GM18867 (cell line): Measurements from ENCODE around the gene ZMYM4.
"Not testable (repeated sequence)": the region's sequence is repeated elsewhere in the genome, so short reads cannot be mapped to it uniquely, and the experiment has no call there.

Experiments
- ATAC-seq: cut with Tn5 transposase; IDR thresholded peaks from one replicate; pipeline ENCODE4 v1.9.1; 2021; ENCODE audit warnings: mild to moderate bottlenecking, moderate library complexity; ENCODE audit not compliant: unreplicated experiment

ZMYM4 gene

DNA sequence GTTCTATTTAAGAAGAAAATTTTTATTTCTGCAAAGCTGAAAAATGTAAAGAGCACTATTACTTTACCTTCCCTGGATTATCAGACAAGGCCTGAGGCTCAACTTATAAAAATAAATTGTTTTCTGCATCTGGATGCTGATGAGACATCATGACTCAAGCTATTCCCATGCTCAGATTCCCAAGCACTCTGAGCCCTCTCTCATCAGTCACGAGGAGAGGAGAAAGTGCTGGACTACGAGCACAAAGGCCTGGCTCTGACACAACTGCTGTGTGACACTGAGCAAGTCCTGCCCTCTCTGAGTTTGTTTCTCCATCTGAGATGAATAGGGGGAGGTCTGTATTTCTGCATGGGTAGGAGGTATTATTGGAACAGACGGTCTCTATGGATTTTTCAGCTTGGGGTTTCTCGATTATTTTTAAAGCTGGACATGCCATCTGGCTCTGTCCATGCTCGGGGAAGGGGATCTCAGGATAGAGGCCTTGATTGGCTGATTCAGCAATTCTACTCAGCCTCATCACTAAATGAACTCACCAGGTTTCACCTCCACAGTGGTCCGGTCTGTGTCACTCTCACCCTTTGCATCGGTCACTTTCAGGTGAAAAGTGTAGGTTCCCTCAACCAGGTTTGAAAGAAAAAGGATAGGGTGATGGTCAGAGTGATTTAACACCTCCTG is 181.0 kb downstream of the ZMYM4 start:
- no peak for ATAC-seq

DNA sequence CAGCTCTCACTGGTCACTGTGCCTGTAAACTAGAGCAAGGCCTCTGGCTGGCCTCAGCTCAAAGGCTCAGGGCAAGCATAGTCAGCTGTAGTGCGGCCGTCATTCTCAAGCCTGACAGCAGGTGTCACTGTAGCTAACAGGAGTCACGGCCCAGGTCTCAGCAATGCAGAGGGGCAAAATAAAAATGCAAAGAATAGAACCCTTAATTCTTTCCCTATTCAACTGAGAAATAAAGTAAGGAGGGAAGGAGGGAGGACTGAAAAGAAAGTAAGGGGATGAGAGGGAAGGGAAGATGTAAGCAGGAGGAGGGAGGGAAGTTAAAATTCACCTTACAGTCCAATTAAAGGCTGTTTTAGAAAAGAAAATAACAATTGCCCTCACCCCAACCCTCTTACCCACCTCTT is 182.6 kb downstream of the ZMYM4 start:
- ATAC-seq, result peak; percentile 38

- ATAC-seq, result no peak
These were observed 183.7 kb downstream of the ZMYM4 start for GRCh38 chr1:35452106-35452774.

DNA sequence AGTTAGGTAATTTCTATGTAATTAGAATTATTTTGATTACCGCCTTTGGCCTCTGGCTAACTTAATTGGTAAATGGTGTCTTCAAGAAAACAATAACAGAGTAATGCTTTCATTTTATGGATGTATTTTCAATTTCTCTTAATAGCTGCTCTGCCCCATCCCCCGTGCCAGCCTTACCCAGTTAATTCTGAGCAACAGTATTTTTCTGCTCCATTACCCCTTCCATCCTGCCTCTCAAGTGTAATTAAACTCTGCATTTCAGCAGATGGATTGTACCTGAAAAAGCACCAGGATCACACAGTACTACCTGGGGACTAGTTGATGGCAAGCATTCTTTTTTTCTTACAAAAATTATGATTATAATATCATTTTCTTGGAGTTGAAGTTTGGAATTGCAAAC is 184.5 kb downstream of the ZMYM4 start:
- ATAC-seq, result no peak

GRCh38 chr1:35454176-35454575 is 185.7 kb downstream of the ZMYM4 start:
- ATAC-seq, result no peak

DNA sequence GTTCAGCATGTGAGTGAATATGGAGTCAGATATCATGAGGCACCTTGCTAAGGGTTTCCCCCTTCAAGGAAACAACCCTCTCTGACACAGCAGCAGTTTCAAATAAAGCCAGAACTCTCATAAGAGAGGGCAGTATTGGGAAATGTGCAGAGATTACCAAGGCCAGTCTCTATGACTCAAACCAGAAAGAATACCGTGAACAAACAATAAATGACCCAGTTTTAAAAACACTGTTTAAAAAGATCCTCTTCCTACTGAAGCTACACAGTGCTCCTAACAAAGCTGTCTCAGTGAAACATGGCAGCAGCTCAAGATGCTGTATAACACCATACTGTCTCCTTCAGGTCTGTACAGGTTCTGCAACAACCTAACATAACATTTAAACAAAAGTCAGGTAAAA is 186.1 kb downstream of the ZMYM4 start:
- no peak for ATAC-seq

DNA sequence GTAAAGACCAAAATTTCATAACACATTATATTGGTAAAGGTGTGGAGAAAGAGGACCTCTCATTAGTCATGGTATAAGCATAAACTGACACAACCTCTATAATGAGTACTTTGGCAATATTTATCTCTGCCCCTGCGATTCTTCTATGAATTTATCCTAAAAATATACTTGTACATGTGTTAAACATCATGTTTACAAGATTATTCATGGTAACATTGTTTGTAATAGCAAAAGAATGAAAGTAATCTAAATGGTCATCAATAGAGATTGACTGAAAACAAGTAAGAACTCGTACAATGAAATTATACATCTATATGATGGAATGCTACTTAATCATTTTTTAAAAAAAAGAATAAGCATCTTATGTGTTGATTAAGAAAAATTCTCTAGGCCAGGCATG is 192.3 kb downstream of the ZMYM4 start:
- ATAC-seq, result no peak

DNA sequence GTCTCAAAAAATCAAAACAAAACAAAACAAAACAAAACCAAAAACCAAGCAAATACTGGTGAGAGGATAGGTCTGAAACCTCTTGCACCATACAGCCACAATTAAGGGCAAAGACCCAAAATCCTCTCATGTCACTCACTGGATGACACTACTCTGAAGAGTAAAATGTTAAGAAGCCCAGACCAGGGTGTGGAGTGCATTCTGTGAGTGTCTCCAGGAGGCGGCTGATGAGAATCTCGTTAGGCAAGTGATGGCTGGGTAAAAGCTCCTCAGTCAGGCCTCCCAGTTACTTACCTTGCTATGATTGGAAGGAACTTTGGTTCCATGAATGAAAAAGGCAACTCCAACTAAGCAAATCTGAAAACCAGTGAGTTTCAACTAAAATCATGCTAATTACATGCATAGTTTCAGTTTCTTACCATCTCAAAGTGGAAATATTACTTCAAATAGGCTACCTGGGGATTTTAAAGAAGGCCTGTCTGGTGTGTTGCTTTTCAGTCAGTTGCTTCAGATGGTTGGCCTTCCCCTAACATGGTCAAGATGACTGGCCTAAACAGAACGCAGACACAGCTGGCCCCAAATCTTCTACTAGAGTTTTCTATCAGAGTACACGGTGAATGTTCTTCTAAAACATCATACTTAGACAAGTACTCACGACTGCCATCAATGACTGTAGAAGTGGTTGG is 193.6 kb downstream of the ZMYM4 start:
- peak; percentile 60 for ATAC-seq

GRCh38 chr1:35463232-35463631 is 194.7 kb downstream of the ZMYM4 start:
- ATAC-seq, result no peak

- ATAC-seq, result not testable (repeated sequence)
These were observed 195.2 kb downstream of the ZMYM4 start for GRCh38 chr1:35463749-35464148.

GRCh38 chr1:35466120-35466519 is 197.6 kb downstream of the ZMYM4 start:
- ATAC-seq, result no peak

GRCh38 chr1:35470977-35471613 is 202.6 kb downstream of the ZMYM4 start:
- ATAC-seq, result no peak
